ENCODE results near the gene LGR4.
"Not testable (repeated sequence)": the region's sequence is repeated elsewhere in the genome, so short reads cannot be mapped to it uniquely, and the experiment has no call there.

The LGR4 gene

GRCh38 chr11:27472398-27473016 lies at the start of gene LGR4:
Gene LGR4 (minus strand): TSS chr11:27472790. CDS start chr11:27472302, 488 bp downstream.
- peak; percentile 81 for FAIRE-seq

DNA sequence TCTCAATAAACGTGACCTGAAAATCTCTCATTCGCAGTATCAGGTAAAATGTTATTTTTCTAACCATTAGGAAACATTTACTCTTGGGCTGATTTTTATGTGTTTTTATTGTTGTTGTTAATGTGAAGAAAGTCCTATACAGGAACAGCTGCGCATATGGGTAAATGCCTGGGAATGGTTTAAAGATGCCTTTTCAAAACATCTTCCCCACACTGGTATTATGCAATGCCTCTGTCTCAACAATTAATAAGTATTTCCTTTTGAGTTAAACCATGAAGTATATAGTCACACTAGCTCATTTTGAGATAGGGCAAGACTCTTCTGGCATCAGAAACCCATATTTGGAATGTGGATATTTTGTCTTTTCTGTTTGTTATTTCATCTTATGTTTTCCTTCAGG lies 47.6 kb upstream of the LGR4 start:
- FAIRE-seq: no peak

- no peak for FAIRE-seq
Measured at GRCh38 chr11:27518518-27518917, 45.9 kb upstream of the LGR4 start.

DNA sequence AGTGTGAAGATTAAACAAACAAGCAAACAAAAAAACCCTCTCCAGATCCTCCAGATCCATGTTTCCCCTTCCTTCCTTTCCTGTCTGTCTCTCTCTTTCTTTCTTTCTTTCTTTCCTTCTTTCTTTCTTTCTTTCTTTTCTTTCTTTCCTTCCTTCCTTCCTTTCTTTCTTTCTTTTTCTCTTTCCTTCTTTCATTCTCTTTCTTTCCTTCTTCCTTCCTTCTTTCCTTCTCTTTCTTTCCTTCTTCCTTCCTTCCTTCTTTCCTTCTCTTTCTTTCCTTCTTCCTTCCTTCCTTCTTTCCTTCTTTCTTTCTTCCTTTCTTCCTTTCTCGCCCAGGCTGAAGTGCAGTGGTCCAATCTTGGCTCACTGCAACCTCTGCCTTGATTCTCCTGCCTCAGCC lies 44.9 kb upstream of the LGR4 start:
- not testable (repeated sequence) for FAIRE-seq

- FAIRE-seq: no peak
Measured at GRCh38 chr11:27514558-27514957, 42.0 kb upstream of the LGR4 start.

DNA sequence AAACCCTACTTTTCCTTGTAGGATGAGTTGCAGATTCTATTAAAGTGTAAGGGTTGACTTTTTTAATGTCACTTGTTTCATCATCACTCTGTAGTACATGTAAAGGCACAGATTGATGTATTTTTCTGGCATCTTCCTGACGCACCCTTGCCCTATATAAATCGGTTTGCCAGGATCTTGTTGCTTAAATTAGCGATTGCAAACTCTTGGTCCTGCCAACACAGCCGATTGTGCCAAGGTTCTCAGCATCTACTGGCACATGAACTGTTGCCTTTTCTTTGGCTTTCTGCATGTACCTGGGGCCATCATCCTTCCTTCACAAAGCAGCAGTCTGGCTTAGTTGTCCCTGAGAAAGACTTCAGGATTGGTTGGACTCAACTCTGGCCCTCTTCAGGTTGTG lies 41.5 kb upstream of the LGR4 start:
- FAIRE-seq: no peak

GRCh38 chr11:27513389-27513788 lies 40.8 kb upstream of the LGR4 start:
- no peak for FAIRE-seq

GRCh38 chr11:27512238-27512637 lies 39.6 kb upstream of the LGR4 start:
- FAIRE-seq: no peak

- no peak for FAIRE-seq
Measured at GRCh38 chr11:27509908-27510307, 37.3 kb upstream of the LGR4 start.

DNA sequence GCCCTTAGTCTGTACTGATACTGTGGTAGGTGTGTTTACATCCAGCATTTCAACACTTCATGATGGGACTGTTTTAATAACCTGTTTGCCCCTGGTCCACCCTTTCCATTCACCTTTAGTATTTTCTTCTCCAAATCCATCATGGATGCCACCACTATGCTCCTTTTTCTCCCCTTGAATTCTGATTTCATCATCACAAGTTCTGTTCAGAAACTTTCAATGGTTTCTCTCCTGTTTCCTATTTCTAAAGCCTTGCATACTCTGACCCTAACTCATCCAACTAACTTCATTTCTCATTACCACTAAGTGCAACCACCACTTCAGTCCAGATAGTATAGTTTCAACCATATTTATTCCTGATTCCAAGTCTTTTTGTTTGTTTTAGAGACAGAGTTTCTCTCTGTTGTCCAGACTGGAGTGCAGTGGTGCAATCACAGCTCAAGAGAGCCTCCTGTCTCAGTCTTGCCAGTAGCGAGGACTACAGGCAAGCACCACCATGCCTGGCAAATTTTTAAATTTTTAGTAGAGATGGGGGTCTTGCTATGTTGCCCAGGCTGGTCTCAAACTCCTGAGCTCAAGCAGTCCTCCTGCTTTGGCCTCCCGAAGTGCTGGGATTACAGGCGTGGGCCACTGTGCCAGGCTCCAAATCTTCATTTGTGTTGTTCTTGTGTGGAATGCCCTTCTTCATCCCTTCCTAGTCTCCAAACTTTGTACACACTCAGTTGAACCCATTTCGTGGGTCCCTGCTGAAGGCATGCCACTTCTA lies 35.1 kb upstream of the LGR4 start:
- FAIRE-seq: no peak

- FAIRE-seq: no peak
Measured at GRCh38 chr11:27506200-27507182, 33.9 kb upstream of the LGR4 start, which contains the start of gene LIN7C. Gene LIN7C (minus strand): TSS chr11:27506769. CDS start chr11:27506752, 17 bp downstream.

DNA sequence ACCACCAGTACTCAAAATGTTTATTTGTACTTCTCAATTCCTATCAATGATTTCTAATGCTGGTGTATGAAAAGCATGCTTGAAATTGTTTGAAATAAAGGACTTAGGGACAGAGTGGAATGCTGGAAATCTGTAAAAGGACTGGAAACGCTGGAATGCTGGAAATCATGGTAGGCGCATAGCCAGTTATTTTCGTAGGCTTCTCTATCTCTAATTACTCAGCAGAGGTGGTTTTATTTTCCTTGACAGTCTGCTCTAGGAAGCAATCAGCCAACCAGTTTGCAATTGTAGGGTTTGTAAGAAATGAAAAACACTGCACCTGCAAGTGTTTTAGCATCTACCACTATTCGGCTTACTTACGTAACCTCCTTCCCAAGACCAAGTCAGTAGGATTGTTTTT lies 33.2 kb upstream of the LGR4 start:
- no peak for FAIRE-seq

- FAIRE-seq: no peak
Measured at GRCh38 chr11:27504205-27504604, 31.6 kb upstream of the LGR4 start.

DNA sequence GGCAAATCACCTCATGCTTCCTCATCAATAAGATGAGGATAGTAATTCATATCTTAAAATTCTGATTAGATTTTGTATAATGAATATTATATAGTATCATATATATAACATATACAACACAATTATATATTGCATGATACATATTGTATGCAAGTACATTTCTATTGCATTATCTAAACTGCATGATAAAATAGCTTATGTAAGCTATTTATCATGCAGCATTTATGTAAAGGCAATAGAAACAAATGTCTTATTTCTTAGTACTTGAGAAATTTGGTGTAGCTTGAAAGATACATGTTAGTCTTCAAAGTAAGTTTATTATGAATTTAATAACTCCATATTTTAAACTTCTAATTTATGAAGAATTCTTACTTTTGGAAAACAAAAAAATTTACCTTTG lies 28.5 kb upstream of the LGR4 start:
- no peak for FAIRE-seq

DNA sequence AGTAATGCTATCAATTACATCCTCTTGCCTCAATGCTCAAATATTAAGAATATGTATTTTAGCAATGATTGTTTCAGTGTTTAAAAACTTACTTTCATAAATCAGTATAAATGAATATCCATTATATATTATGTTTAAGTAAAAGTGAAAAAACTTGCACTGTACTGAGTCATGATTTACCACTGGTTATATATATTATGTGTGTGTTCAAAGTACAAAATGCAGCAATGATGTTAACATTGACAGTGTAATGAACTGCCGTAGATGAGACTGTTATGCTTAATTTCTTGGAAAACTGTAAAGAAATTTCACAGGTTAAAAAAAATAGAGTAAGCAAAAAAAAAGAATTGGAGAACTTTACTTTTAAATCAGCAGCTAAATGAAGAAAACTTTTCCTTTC lies 25.3 kb upstream of the LGR4 start:
- no peak for FAIRE-seq

- peak; percentile 97 for FAIRE-seq
Measured at GRCh38 chr11:27497284-27497866, 24.8 kb upstream of the LGR4 start.

DNA sequence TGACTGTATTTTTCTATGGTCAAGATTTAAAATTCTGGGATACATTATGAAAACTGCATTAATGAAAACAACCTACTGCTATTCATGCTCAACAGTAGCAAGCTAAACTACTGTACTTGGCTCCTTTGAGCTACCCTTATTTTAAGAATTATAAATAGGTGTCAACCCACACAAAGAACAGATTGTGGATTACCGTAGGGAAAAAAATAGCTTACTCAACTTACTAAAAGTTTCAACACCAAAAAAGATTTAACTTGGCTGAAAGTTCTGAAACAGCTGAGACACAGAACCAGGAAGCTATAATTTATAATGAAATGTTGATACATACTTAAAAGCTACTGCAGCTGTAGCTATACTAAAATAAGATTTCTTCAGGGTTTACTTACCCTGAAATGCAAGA lies 23.9 kb upstream of the LGR4 start:
- FAIRE-seq: no peak

DNA sequence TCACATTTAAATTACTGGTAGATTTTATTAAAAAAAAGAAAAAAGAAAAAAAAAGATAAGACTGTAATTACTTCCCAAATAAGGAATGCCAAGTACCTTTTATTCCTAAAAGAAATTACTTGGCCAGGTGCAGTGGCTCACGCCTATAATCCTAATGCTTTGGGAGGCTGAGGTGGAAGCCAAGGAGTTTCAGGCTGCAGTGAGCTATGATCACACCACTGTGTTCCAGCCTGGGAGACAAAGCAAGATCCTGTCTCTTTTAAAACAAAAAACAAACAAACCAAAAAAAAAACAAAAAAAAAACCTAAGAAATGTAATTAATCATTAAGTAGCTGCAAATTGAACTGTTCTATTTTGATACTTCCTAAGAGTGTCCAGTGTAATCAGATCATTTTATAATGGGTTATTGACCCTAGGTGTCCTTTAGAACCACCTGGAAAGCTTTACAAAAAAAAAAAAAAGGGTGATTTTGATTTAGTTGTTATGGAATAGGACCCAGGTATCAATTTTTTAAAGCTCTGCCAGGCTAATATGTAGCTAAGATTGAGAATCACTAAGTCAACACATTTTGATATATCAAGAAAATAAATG lies 23.2 kb upstream of the LGR4 start:
- no peak for FAIRE-seq

DNA sequence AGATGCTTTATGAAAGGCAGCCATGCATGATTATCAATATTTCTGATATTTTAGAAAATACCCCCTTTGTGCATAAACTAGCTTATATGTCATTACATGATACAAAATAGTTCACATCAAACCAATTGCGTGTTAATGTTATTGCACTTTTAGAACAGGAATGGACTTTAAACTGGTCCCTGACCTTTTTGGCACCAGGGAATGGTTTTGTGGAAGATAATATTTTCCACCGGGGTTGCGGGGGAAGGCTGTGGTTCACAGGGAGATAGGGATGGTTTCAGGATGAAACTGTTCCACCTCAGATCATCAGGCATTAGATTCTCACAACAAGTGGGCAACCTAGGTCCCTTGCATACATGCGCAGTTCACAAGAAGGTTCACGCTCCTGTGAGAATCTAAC lies 16.5 kb upstream of the LGR4 start:
- FAIRE-seq: no peak

DNA sequence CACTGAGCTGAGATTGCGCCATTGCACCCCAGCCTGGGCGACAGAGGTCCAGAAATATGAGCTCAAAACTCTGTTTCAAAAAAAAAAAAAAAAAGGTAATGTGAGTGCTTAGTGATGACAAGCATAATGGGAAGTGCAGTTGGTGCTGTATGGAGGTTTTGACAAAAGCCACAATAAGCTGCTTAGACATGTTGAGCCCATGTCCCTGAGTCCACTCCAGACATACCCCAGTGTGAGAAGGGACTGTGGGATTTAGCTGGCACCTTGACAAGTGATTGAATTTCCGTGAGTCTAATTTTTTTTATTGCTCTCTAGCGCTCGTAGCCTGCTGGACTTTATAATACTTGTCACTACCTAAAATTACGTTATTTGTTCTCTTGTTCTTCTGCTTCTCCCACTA lies 15.1 kb upstream of the LGR4 start:
- FAIRE-seq: no peak

- peak; percentile 92 for FAIRE-seq
Measured at GRCh38 chr11:27485930-27486773, 13.6 kb upstream of the LGR4 start.

DNA sequence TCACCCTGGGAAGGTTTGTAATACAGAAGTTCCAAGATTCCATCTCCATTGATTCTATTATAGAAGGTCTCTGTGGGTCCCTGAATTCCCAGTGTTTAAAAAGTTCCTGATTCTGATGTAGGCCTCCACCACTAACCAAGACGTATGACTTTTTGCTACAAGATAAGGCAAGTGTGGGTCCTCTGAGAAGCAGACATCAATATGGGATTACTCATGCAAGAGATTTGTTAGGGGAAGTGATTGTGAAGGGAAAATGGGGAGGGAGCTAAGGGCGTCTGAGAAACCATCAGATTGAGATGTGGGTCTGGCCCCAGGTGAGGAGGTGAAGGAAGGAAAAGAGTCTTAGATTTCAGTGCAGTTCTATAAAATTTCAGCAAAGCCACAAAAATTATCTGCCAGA lies 10.2 kb upstream of the LGR4 start:
- FAIRE-seq: no peak

All from islet of Langerhans (tissue), 1 donor.